Hippocampal formation (tissue), 2 donors: ENCODE results near the gene PCBP4.

ENCODE experiments used
- DNase-seq, 2 donors: peaks; one replicate each; lab custom pipeline; 2025; lab: John Stamatoyannopoulos, UW

Gene PCBP4

DNA sequence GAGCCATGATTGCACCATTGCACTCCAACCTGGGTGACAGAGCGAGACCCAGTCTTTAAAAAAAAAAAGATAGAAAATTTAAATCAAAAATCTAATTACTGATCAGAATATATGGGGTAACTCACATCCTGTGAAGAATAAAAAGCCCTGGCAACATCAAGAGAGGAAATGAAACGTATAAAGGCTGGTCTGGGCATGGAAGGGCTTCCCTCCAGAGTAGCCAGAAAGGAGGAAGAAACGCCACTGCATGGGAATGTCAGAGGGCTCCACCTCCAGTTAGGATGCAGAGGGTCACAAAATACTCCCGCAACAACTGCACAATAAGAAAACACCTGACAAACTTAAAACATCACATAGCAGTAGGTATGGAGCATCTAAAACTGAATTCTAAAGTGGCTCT, 59.2 kb downstream of the PCBP4 start:
- DNase-seq = no peak
